Naive thymus-derived CD8-positive, alpha-beta T cell (primary cell): Measurements from ENCODE around the gene DLX4. TPM values are rescaled to one million over a fixed set of nuclear protein-coding genes. Genes with fewer than 3 reads are reported as not detected.

Experiments
- ATAC-seq, 2 donors: fragments of 150-1000 bp; cut with Tn5 transposase in 1 of 2; sonication (Bioruptor Pico), chemical (Tn5 transposase) in 1 of 2; 1 replicate in 1 of 2; 2 replicates in 1 of 2; pipeline ENCODE4 v1.10.0; 2021; ENCODE audit warnings: mild to moderate bottlenecking in 2 of 2, moderate library complexity in 2 of 2
- POLR2A ChIA-PET: fragments of 350-600 bp; sonication (Branson Sonifier 250); formaldehyde crosslinking; loops from one replicate; lab custom pipeline; 2021; ENCODE audit warnings: antibody characterized with exemption; lab: Charles Lee
- DNase-seq, 10 donors: peaks; one replicate each; pipeline versions ENCODE4 v3.0.0 to v3.0.0-alpha.2; 2020 to 2022
- H3K27ac Mint-ChIP-seq, 10 donors: one replicate each; pipeline ENCODE4 v1.8.0; 2020 to 2022; ENCODE audit warnings: mild to moderate bottlenecking in 10 of 10, mixed read lengths in 10 of 10, moderate library complexity in 4 of 10, inconsistent platforms in 1 of 10
- H3K27me3 Mint-ChIP-seq, 5 donors: one replicate each; pipeline ENCODE4 v1.8.0; 2021 to 2022; ENCODE audit warnings: mixed read lengths in 5 of 5
- H3K36me3 Mint-ChIP-seq, 3 donors: one replicate each; pipeline ENCODE4 v1.8.0; 2020 to 2022; ENCODE audit warnings: mixed read lengths in 3 of 3, mild to moderate bottlenecking in 2 of 3, inconsistent platforms in 1 of 3
- H3K4me1 Mint-ChIP-seq, 4 donors: one replicate each; pipeline ENCODE4 v1.8.0; 2021 to 2022; ENCODE audit warnings: mixed read lengths in 4 of 4
- H3K4me3 Mint-ChIP-seq, 10 donors: one replicate each; pipeline ENCODE4 v1.8.0; 2020 to 2022; ENCODE audit warnings: mild to moderate bottlenecking in 10 of 10, mixed read lengths in 10 of 10, moderate library complexity in 6 of 10, inconsistent platforms in 1 of 10
- H3K9me3 Mint-ChIP-seq, 9 donors: one replicate each; pipeline ENCODE4 v1.8.0; 2020 to 2022; ENCODE audit warnings: mixed read lengths in 9 of 9, mild to moderate bottlenecking in 3 of 9, inconsistent platforms in 1 of 9, moderate library complexity in 1 of 9
- polyA plus RNA-seq, 3 donors: library from polyadenylated mRNA; unstranded; fragments of 300-500 nt; fragmentation: Illumina TruSeq; gene quantifications; one replicate each; pipeline ENCODE4 v1.2.3, GENCODE V29; 2021
- total RNA-seq, 8 experiments: library from RNA in 2 of 8; stranded (reverse) in 2 of 8; gene quantifications; one replicate each; pipeline ENCODE4 v1.2.3 and lab custom pipeline; 2021 to 2026

The DLX4 gene
- total and polyA plus RNA-seq, 5 experiments from 2014 or later = 0.11 to 1.4 (median 0.88) TPM; not detected in 2

- POLR2A ChIA-PET = interaction anchor here (0.6 to 0.9 kb wide), 5 partner anchors 105 to 200 kb away, joined by 3 to 10 read pairs (median 5); partner anchors contain the start of gene TAC4
These were observed 25.4 kb downstream of the DLX4 start for GRCh38 chr17:49994085-49995054.

GRCh38 chr17:49995055-49995738 is 26.2 kb downstream of the DLX4 start, which contains the start of gene DLX3:
Gene DLX3 (minus strand): TSS chr17:49995224. CDS start chr17:49994998, 226 bp downstream.
- DNase-seq = no peak
- POLR2A ChIA-PET = interaction anchor here (0.6 kb wide), 3 partner anchors 106 to 414 kb away, joined by 3 to 5 read pairs (median 4); no protein-coding TSS in a partner anchor
- no peak for ATAC-seq
- peaks cover 0 to 4% (median 0%) of the 10 kb centered on the region in 3 donors for H3K36me3 Mint-ChIP-seq
- H3K9me3 Mint-ChIP-seq = peaks cover 0 to 5% (median 0%) of the 10 kb centered on the region in 9 donors
- peaks cover 27 to 42% (median 40%) of the 10 kb centered on the region in 4 donors for H3K4me1 Mint-ChIP-seq
- peaks cover 35 to 72% (median 63%) of the 10 kb centered on the region in 5 donors for H3K27me3 Mint-ChIP-seq
- H3K27ac Mint-ChIP-seq = peak within 1 kb of the TSS in 7 of 10 donors; percentile 41 to 84 (median 61)
- peak within 1 kb of the TSS; percentile 76 to 93 (median 90) for H3K4me3 Mint-ChIP-seq

More at GRCh38 chr17:49994085-49995054, 25.4 kb downstream of the DLX4 start:
- peak overlapping the region in 7 of 10 donors; percentile 38 to 84 (median 60) for H3K27ac Mint-ChIP-seq
- DNase-seq = no peak
- H3K4me1 Mint-ChIP-seq = peaks cover 29 to 44% (median 44%) of the 10 kb centered on the region in 4 donors
- no peak for ATAC-seq
- peaks cover 0 to 5% (median 0%) of the 10 kb centered on the region in 9 donors for H3K9me3 Mint-ChIP-seq
- H3K27me3 Mint-ChIP-seq = peaks cover 29 to 68% (median 61%) of the 10 kb centered on the region in 5 donors
- peak overlapping the region; percentile 76 to 93 (median 90) for H3K4me3 Mint-ChIP-seq
- H3K36me3 Mint-ChIP-seq = peaks cover 0 to 4% (median 0%) of the 10 kb centered on the region in 3 donors

GRCh38 chr17:49996121-49996494 is 27.1 kb downstream of the DLX4 start:
- peak overlapping the region in 2 of 10 donors; percentile 14 to 15 for H3K27ac Mint-ChIP-seq
- peaks cover 41 to 73% (median 65%) of the 10 kb centered on the region in 5 donors for H3K27me3 Mint-ChIP-seq
- DNase-seq = no peak
- POLR2A ChIA-PET = interaction anchor here (1.1 to 1.8 kb wide), 4 partner anchors 22 to 140 kb away, joined by 6 to 7 read pairs (median 6); no protein-coding TSS in a partner anchor
- H3K4me1 Mint-ChIP-seq = peaks cover 27 to 39% (median 36%) of the 10 kb centered on the region in 4 donors
- peaks cover 0 to 5% (median 0%) of the 10 kb centered on the region in 9 donors for H3K9me3 Mint-ChIP-seq
- H3K4me3 Mint-ChIP-seq = peak overlapping the region in 8 of 10 donors; percentile 1 to 62 (median 52)
- peaks cover 0 to 4% (median 0%) of the 10 kb centered on the region in 3 donors for H3K36me3 Mint-ChIP-seq
- no peak for ATAC-seq

GRCh38 chr17:49996495-49997300 is 27.7 kb downstream of the DLX4 start:
- Mint-ChIP-seq H3K4me1 (peaks cover 27 to 39% (median 36%) of the 10 kb centered on the region in 4 donors), H3K27me3 (peaks cover 42 to 74% (median 69%) of the 10 kb centered on the region in 5 donors), H3K27ac (peak overlapping the region in 1 of 10 donors; percentile 14)

GRCh38 chr17:49997301-49997650 is 28.3 kb downstream of the DLX4 start:
- no peak for DNase-seq
- POLR2A ChIA-PET = interaction anchor here (1.0 to 1.8 kb wide), 5 partner anchors 45 to 141 kb away, joined by 3 to 10 read pairs (median 5); no protein-coding TSS in a partner anchor
- H3K36me3 Mint-ChIP-seq = peaks cover 0 to 4% (median 0%) of the 10 kb centered on the region in 3 donors
- no peak overlapping the region for H3K27ac Mint-ChIP-seq
- peak overlapping the region in 8 of 10 donors; percentile 16 to 72 (median 58) for H3K4me3 Mint-ChIP-seq
- H3K27me3 Mint-ChIP-seq = peaks cover 41 to 75% (median 73%) of the 10 kb centered on the region in 5 donors
- H3K9me3 Mint-ChIP-seq = peaks cover 0 to 5% (median 0%) of the 10 kb centered on the region in 9 donors
- peaks cover 27 to 37% (median 36%) of the 10 kb centered on the region in 4 donors for H3K4me1 Mint-ChIP-seq
- no peak for ATAC-seq

More at GRCh38 chr17:49996495-49997300, 27.7 kb downstream of the DLX4 start:
- DNase-seq = peak; percentile 35 to 80 (median 68)
- POLR2A ChIA-PET = interaction anchor here (1.0 to 1.8 kb wide), 7 partner anchors 23 to 140 kb away, joined by 3 to 7 read pairs (median 6); no protein-coding TSS in a partner anchor
- Mint-ChIP-seq H3K4me3 (peak overlapping the region; percentile 2 to 72 (median 58)), H3K9me3 (peaks cover 0 to 5% (median 0%) of the 10 kb centered on the region in 9 donors), H3K36me3 (peaks cover 0 to 4% (median 0%) of the 10 kb centered on the region in 3 donors)
- ATAC-seq = peak; percentile 46 to 48

GRCh38 chr17:49997773-49998703 is 29.0 kb downstream of the DLX4 start:
- Mint-ChIP-seq H3K27ac (no peak overlapping the region), H3K9me3 (peaks cover 0 to 5% (median 0%) of the 10 kb centered on the region in 9 donors), H3K36me3 (peaks cover 0 to 4% (median 0%) of the 10 kb centered on the region in 3 donors), H3K4me3 (peak overlapping the region in 5 of 10 donors; percentile 7 to 72 (median 30)), H3K4me1 (peaks cover 25 to 33% (median 32%) of the 10 kb centered on the region in 4 donors), H3K27me3 (peaks cover 44 to 80% (median 73%) of the 10 kb centered on the region in 5 donors)
- POLR2A ChIA-PET = interaction anchor here (0.5 to 1.8 kb wide), 8 partner anchors 9 to 560 kb away, joined by 3 to 10 read pairs (median 3); no protein-coding TSS in a partner anchor
- DNase-seq = peak; percentile 72 to 93 (median 86)
- ATAC-seq = peak; percentile 77 to 80

GRCh38 chr17:49998836-49999511 is 30.0 kb downstream of the DLX4 start:
- Mint-ChIP-seq H3K36me3 (peaks cover 0 to 4% (median 0%) of the 10 kb centered on the region in 3 donors), H3K4me1 (peaks cover 22 to 30% (median 29%) of the 10 kb centered on the region in 4 donors), H3K9me3 (peaks cover 0 to 5% (median 0%) of the 10 kb centered on the region in 9 donors), H3K27me3 (peaks cover 42 to 78% (median 73%) of the 10 kb centered on the region in 5 donors), H3K27ac (no peak overlapping the region), H3K4me3 (no peak overlapping the region)
- no peak for ATAC-seq
- DNase-seq = no peak
- POLR2A ChIA-PET = interaction anchor here (1.1 to 1.7 kb wide), 2 partner anchors 47 to 118 kb away, joined by 3 to 10 read pairs; no protein-coding TSS in a partner anchor

- peaks cover 0 to 10% (median 6%) of the 10 kb centered on the region in 9 donors for H3K9me3 Mint-ChIP-seq
- H3K36me3 Mint-ChIP-seq = peaks cover 0 to 3% (median 0%) of the 10 kb centered on the region in 3 donors
- no peak overlapping the region for H3K4me3 Mint-ChIP-seq
- no peaks in the 10 kb centered on the region for H3K4me1 Mint-ChIP-seq
- DNase-seq (no peak), ATAC-seq (no peak)
- H3K27ac Mint-ChIP-seq = no peak overlapping the region
- H3K27me3 Mint-ChIP-seq = peaks cover 24 to 70% (median 54%) of the 10 kb centered on the region in 5 donors
- POLR2A ChIA-PET = no interaction called here
These were observed 34.9 kb downstream of the DLX4 start for GRCh38 chr17:50003911-50004310.

GRCh38 chr17:50009282-50009681 is 40.3 kb downstream of the DLX4 start:
- H3K9me3 Mint-ChIP-seq = peaks cover 0 to 57% (median 24%) of the 10 kb centered on the region in 9 donors
- H3K27me3 Mint-ChIP-seq = peaks cover 17 to 55% (median 33%) of the 10 kb centered on the region in 5 donors
- no peak for ATAC-seq
- no peak overlapping the region for H3K27ac Mint-ChIP-seq
- no peak overlapping the region for H3K4me3 Mint-ChIP-seq
- no peak for DNase-seq
- H3K36me3 Mint-ChIP-seq = peaks cover 0 to 34% (median 13%) of the 10 kb centered on the region in 3 donors
- POLR2A ChIA-PET = no interaction called here
- H3K4me1 Mint-ChIP-seq = no peaks in the 10 kb centered on the region
